Stimulated activated CD4-positive, alpha-beta T cell treated with anti-CD3 and anti-CD28 coated beads, Interleukin-1b, Interleukin-23, amount 100 ng/mL, for 24 hours (primary cell): ENCODE data around the gene ATOX1.
"Not testable (repeated sequence)": the region's sequence is repeated elsewhere in the genome, so short reads cannot be mapped to it uniquely, and the experiment has no call there.

Source experiments
- DNase-seq, 4 experiments: peaks; one replicate each; pipeline ENCODE4 v3.0.0-alpha.2; 2020; ENCODE audit warnings: low read depth in 4 of 4, low spot score in 1 of 4

The ATOX1 gene

GRCh38 chr5:151758430-151759241 lies at the start of gene ATOX1:
TSS of gene ATOX1 (minus strand) at chr5:151758631. CDS start at chr5:151758551, 80 bp downstream.
- peak; percentile 80 to 89 (median 85) for DNase-seq

GRCh38 chr5:151805414-151806223 lies 47.2 kb upstream of the ATOX1 start:
- no peak for DNase-seq

- DNase-seq: no peak
Measured at GRCh38 chr5:151800532-151800931, 42.1 kb upstream of the ATOX1 start.

DNA sequence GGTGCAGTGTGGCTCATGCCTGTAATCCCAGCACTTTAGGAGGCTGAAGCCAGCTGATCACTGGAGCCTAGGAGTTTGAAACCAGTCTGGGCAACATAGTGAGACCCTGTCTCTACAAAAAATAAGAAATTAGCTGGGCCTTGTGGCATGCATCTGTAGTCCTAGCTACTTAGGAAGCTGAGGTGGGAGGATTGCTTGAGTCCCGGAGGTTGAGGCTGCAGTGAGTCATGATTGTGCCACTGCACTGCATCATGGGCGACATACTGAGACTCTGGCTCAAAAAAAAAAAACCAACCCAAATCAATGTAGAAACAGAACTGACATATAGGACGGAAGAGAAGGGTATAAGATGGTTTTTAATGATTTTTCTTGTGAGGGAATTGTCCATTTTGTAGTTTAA lies 41.0 kb upstream of the ATOX1 start:
- no peak for DNase-seq

GRCh38 chr5:151798674-151799073 lies 40.2 kb upstream of the ATOX1 start:
- DNase-seq: no peak

DNA sequence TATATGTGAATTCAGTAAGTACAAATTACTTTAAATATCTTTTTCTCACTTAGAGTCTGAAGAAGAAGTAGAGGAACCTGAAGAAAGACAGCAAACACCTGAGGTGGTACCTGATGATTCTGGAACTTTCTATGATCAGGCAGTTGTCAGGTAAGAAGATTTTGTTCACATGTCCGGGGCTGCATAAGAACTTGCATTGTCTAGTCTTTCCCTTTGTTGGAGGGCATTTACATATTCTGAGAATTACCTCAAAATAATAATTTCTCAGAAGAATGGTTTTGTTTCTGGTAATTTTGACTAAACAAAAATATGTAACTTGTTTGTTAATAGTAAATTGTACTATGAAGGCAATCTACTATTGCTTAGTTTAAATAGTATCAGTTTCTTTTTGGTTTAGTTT lies 37.0 kb upstream of the ATOX1 start:
- DNase-seq: no peak

DNA sequence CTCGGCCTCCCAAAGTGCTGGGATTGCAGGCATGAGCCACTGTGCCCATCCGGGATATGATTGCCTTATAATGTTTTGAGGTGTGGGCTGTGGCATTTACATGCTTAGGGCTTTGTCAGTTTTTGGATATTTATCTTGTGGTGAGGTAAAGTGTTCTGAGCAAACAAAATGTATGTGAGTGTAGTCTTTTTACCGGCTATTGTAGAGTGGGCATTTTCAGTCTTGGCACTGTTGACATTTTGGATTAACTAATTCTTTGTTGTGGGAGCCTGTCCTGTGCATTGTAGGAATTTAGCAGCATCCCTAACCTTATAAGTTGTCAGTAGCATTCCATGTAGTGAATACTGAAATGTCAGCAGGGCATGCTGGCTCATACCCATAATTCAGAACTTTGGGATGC lies 34.9 kb upstream of the ATOX1 start:
- DNase-seq: no peak

- no peak for DNase-seq
Measured at GRCh38 chr5:151787817-151788216, 29.4 kb upstream of the ATOX1 start.

GRCh38 chr5:151786468-151786867 lies 28.0 kb upstream of the ATOX1 start:
- no peak for DNase-seq

GRCh38 chr5:151784141-151784540 lies 25.7 kb upstream of the ATOX1 start:
- no peak for DNase-seq

DNA sequence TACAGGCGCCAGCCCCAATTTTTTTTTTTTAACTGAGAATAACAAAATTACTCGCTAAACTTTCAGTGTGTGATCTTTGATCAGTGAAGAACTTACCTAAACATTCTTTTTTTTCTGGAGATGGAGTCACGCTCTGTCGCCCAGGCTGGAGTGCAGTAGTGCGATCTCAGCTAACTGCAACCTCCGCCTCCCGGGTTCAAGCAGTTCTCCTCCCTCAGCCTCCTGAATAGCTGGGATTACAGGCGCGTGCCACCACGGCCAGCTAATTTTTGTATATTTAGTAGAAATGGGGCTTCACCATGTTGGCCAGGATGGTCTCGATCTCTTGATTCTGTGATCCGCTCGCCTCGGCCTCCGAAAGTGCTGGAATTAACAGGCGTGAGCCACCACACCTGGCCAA lies 25.2 kb upstream of the ATOX1 start:
- DNase-seq: not testable (repeated sequence)

GRCh38 chr5:151781201-151781600 lies 22.8 kb upstream of the ATOX1 start:
- DNase-seq: no peak

DNA sequence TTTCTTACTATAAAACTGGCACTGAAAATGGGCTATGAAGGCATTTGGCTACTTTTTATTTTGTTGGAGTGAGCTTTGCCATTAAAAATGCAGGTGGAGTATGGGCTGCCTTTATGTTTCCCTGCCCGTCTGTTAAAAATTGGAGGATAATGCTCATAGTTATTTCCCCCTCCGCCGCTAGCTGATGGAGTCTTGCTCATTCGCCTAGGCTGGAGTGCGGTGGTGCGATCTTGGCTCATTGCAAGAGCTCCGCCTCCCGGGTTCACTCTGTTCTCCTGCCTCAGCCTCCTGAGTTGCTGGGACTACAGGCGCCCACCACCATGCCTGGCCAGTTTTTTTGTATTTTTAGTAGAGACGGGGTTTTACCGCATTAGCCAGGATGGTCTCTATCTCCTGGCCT lies 21.9 kb upstream of the ATOX1 start:
- no peak for DNase-seq

- no peak for DNase-seq
Measured at GRCh38 chr5:151779531-151780125, 21.2 kb upstream of the ATOX1 start.

DNA sequence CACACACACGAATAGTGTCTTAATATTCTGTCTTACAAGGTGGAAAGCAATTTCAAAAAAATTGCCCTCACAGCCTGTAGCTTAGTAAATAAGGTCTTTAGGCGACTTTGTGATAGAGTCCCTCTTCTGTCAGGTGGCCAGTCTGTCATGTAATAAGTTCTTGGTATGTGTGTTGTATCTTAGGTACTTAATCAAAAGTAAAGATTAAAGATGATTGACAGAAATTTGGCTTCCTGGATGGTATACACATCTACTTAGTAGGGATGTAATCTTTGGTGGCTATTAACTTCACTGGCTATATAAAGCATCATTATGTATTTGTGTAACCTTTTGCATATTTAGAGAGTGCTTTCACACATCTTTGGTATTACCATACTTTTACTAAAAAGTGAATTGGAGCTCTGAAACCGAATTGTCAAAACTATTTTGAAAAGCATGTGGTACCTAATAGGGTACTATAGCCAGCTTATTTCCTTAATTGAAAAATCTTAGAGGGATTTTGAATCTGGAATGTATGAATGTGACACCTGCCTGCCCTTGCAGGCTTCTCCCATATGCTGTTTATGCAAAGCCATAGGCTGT lies 16.7 kb upstream of the ATOX1 start:
- DNase-seq: no peak

GRCh38 chr5:151773951-151774350 lies 15.5 kb upstream of the ATOX1 start:
- DNase-seq: no peak

- no peak for DNase-seq
Measured at GRCh38 chr5:151772846-151773561, 14.6 kb upstream of the ATOX1 start.

GRCh38 chr5:151772029-151772845 lies 13.8 kb upstream of the ATOX1 start:
- peak; percentile 4 to 25 (median 14) for DNase-seq

- peak; percentile 94 to 99 (median 96) for DNase-seq
Measured at GRCh38 chr5:151771259-151772028, 13.0 kb upstream of the ATOX1 start, which contains the start of gene G3BP1. TSS of gene G3BP1 (plus strand) at chr5:151771954. CDS start at chr5:151786621, 14,667 bp downstream.
